Sigmoid colon (tissue), 4 donors: ENCODE measurements around the gene GDF7.

Experiments used
- EP300 ChIP-seq, 4 donors: sonication (generic); formaldehyde crosslinking; IDR thresholded peaks; one replicate each; pipeline ENCODE4 v1.6.1; 2017; ENCODE audit warnings: antibody characterized with exemption in 4 of 4
- POLR2A ChIP-seq, 2 donors: fragments of 450-650 bp; IDR thresholded peaks; one replicate each; pipeline ENCODE4 v1.6.1; 2016; ENCODE audit warnings: antibody characterized with exemption in 2 of 2, mild to moderate bottlenecking in 2 of 2, moderate library complexity in 2 of 2
- POLR2AphosphoS5 ChIP-seq, 4 donors: sonication (generic); formaldehyde crosslinking; IDR thresholded peaks; one replicate each; pipeline ENCODE4 v1.6.1; 2017; ENCODE audit warnings: antibody characterized with exemption in 4 of 4
- TF ChIP-seq, protein P1 (sequence below), 4 experiments: fragments of 450-650 bp in 3 of 4; fragments of 200-600 bp in 1 of 4; IDR thresholded peaks; one replicate each; pipeline ENCODE4 v1.5.1; 2016 to 2019; ENCODE audit warnings: antibody characterized with exemption in 4 of 4, mild to moderate bottlenecking in 3 of 4, moderate library complexity in 2 of 4

DNA sequence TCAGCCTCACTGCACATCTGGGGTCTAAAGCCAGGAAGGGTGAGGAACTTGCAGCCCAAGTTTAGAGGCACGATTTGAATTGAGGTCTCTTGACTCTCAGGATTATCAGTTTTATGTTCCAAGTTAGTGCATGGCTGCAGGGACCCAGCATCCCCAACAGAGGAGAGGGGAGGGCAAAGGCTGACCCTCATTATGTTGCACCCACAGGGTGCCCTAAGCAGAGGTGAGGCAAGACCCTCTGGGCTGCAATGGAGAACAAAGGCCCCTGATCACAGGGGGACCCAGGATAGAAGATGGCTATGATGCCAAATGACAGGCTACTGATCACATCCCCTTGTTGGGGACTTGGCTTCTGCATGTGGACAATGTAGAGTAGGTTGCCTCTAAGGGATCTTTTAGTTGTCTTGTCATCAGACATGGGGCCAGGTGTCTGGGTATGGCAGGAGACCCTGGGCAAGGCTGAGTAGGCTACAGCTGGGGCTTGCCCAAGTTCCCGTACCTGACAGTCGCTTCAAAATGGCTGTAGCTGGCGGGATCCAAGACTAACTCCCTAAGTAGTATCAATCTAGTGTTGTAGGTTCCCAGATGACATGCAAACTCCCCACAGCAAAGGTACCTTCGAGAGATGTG is 4.5 kb upstream of the GDF7 start:
- TF ChIP-seq, protein P1, sequence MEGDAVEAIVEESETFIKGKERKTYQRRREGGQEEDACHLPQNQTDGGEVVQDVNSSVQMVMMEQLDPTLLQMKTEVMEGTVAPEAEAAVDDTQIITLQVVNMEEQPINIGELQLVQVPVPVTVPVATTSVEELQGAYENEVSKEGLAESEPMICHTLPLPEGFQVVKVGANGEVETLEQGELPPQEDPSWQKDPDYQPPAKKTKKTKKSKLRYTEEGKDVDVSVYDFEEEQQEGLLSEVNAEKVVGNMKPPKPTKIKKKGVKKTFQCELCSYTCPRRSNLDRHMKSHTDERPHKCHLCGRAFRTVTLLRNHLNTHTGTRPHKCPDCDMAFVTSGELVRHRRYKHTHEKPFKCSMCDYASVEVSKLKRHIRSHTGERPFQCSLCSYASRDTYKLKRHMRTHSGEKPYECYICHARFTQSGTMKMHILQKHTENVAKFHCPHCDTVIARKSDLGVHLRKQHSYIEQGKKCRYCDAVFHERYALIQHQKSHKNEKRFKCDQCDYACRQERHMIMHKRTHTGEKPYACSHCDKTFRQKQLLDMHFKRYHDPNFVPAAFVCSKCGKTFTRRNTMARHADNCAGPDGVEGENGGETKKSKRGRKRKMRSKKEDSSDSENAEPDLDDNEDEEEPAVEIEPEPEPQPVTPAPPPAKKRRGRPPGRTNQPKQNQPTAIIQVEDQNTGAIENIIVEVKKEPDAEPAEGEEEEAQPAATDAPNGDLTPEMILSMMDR (IDR thresholded peaks at IDR 0.05), result no peak
- TF ChIP-seq POLR2AphosphoS5 (IDR thresholded peaks at IDR 0.05), result no peak
- no peak for TF ChIP-seq EP300 (IDR thresholded peaks at IDR 0.05)
- no peak for TF ChIP-seq POLR2A (IDR thresholded peaks at IDR 0.05)
